Hepatocyte (in vitro differentiated cells): Measurements from ENCODE around the gene GSTM1. TPM values are rescaled to one million over a fixed set of nuclear protein-coding genes. Genes with fewer than 3 reads are reported as not detected.
A peak's percentile ranks its signal among the peaks of the same experiment; 100 is the strongest.

ENCODE experiments used
- DNase-seq: peaks from one replicate; pipeline ENCODE4 v3.0.0-alpha.2; 2016; ENCODE audit warnings: low spot score
- H2AFZ ChIP-seq: fragments of 200-600 bp; sonication (generic); 2 replicates; pipeline ENCODE4 v1.6.0; 2016; ENCODE audit warnings: antibody characterized with exemption, mild to moderate bottlenecking
- H3K27ac ChIP-seq: fragments of 200-600 bp; sonication (generic); 2 replicates; pipeline ENCODE4 v1.5.1; 2016; ENCODE audit warnings: mild to moderate bottlenecking
- H3K27me3 ChIP-seq: fragments of 200-600 bp; sonication (generic); 2 replicates; pipeline ENCODE4 v1.6.1; 2016
- H3K36me3 ChIP-seq: fragments of 200-600 bp; sonication (generic); replicated peaks from 2 replicates; pipeline ENCODE4 v1.5.1; 2016; ENCODE audit warnings: low read depth; ENCODE audit not compliant: insufficient read depth
- H3K4me1 ChIP-seq: fragments of 200-600 bp; sonication (generic); 2 replicates; pipeline ENCODE4 v1.5.1; 2016; ENCODE audit warnings: mild to moderate bottlenecking, moderate library complexity; ENCODE audit not compliant: insufficient read depth
- H3K4me2 ChIP-seq: fragments of 200-600 bp; sonication (generic); 2 replicates; pipeline ENCODE4 v1.6.0; 2016
- H3K4me3 ChIP-seq: fragments of 200-600 bp; sonication (generic); 2 replicates; pipeline ENCODE4 v1.5.1; 2016; ENCODE audit warnings: mild to moderate bottlenecking
- H3K79me2 ChIP-seq: fragments of 200-600 bp; sonication (generic); 2 replicates; pipeline ENCODE4 v1.6.0; 2017; ENCODE audit warnings: mild to moderate bottlenecking
- H3K9me2 ChIP-seq: fragments of 200-600 bp; sonication (generic); replicated peaks from 2 replicates; pipeline ENCODE4 v1.6.0; 2017; ENCODE audit warnings: mild to moderate bottlenecking; ENCODE audit not compliant: insufficient read depth
- H3K9me3 ChIP-seq: fragments of 200-600 bp; sonication (generic); 2 replicates; pipeline ENCODE4 v1.5.1; 2016; ENCODE audit warnings: low read depth, mild to moderate bottlenecking
- H4K20me1 ChIP-seq: fragments of 200-600 bp; sonication (generic); 2 replicates; pipeline ENCODE4 v1.6.0; 2016; ENCODE audit warnings: mild to moderate bottlenecking; ENCODE audit not compliant: insufficient read depth, poor library complexity, severe bottlenecking
- EZH2 ChIP-seq: fragments of 200-600 bp; sonication (generic); IDR thresholded peaks from 2 replicates; pipeline ENCODE4 v1.6.1; 2016; ENCODE audit warnings: antibody characterized with exemption, mild to moderate bottlenecking, borderline replicate concordance
- EZH2phosphoT487 ChIP-seq: fragments of 200-600 bp; sonication (generic); IDR thresholded peaks from one replicate; pipeline ENCODE4 v1.6.1; 2018; ENCODE audit warnings: antibody characterized with exemption, mild to moderate bottlenecking, low read depth, moderate library complexity; ENCODE audit not compliant: unreplicated experiment, severe bottlenecking
- WGBS: methylation state at CpG from one replicate; pipeline ENCODE4 v1.1.6; 2016; ENCODE audit warnings: low lambda C conversion rate; ENCODE audit errors: missing lambda C conversion rate; 5-methylcytosine and 5-hydroxymethylcytosine counted together
- polyA plus RNA-seq: library from polyadenylated mRNA; unstranded; fragments of >200 nt; fragmentation: Nextera tagmentation; extraction: Ambion mirVana; gene quantifications from 2 replicates; pipeline ENCODE4 v1.2.1, GENCODE V29; 2016
- total RNA-seq: library from RNA; depleted of rRNA; stranded (reverse); fragments of >200 nt; gene quantifications from 2 replicates; pipeline ENCODE4 v1.2.3, GENCODE V29; 2014
- TF ChIP-seq, protein P1 (sequence below): fragments of 200-600 bp; sonication (generic); IDR thresholded peaks from 2 replicates; pipeline ENCODE4 v1.5.1; 2016; ENCODE audit warnings: antibody characterized with exemption, mild to moderate bottlenecking; ENCODE audit not compliant: poor library complexity

The GSTM1 gene
- total and polyA plus RNA-seq, 2 experiments from 2014 or later, result 19.9 to 44.3 TPM

DNA sequence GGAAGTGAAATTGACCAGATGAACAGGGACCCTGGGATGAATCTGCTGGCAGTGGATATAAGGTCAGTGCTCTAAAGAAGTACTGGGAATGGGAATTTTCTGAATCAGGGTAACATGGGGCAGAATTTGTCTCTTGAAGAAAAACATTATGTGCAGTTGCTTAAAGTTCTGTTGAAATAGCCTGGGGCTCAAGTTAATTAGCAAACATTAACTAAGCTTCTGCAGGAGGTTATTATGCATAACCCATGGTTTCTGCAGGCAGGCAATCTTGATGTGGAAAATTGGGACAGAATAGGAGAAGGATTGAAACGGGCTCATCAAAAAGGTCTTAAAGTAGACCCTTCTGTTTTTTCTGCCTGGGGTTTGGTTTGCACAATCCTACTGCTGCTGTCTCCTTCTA lies 38.4 kb downstream of the GSTM1 start:
- 86% methylated on average over 1 of the region's 1 CpG for WGBS
- TF ChIP-seq EZH2, result no peak
- TF ChIP-seq, protein P1, sequence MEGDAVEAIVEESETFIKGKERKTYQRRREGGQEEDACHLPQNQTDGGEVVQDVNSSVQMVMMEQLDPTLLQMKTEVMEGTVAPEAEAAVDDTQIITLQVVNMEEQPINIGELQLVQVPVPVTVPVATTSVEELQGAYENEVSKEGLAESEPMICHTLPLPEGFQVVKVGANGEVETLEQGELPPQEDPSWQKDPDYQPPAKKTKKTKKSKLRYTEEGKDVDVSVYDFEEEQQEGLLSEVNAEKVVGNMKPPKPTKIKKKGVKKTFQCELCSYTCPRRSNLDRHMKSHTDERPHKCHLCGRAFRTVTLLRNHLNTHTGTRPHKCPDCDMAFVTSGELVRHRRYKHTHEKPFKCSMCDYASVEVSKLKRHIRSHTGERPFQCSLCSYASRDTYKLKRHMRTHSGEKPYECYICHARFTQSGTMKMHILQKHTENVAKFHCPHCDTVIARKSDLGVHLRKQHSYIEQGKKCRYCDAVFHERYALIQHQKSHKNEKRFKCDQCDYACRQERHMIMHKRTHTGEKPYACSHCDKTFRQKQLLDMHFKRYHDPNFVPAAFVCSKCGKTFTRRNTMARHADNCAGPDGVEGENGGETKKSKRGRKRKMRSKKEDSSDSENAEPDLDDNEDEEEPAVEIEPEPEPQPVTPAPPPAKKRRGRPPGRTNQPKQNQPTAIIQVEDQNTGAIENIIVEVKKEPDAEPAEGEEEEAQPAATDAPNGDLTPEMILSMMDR, result no peak
- TF ChIP-seq EZH2phosphoT487, result no peak
- H3K4me1 ChIP-seq, result peaks cover 10% of the 10 kb centered on the region

DNA sequence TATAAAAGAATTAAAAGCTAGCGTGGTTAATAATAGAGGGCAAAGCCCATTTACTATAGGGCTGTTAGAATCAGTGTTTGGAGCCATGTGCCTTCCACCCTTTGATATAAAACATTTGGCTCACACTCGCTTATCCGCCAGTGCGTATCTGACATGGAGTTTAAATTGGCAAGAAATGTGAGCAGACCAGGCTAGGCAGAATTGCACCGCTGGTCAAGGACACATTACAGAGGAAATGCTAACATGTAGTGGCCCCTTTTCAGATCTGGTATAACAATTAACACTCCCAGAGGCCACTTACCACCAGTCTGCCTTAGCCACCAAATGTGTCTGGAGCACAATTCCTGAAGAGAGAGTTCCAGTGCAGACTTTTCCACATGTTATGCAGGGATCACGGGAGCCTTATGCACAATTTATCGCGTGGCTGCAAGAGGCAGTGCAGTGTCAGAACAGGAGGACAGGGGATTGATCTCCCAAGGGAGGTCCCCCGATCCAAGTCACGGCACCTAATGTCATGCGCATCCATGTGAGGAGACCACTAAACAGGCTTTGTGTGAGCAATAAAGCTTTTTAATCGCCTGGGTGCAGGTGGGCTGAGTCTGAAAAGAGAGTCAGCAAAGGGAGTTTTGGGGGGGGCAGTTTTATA lies 39.2 kb downstream of the GSTM1 start:
- H2AFZ ChIP-seq, result no peak overlapping the region
- no peak overlapping the region for H3K27ac ChIP-seq
- no peaks in the 10 kb centered on the region for H3K27me3 ChIP-seq
- WGBS, result 94% methylated on average over 12 of the region's 12 CpGs
- H3K4me3 ChIP-seq, result no peak overlapping the region
- H3K4me1 ChIP-seq, result peaks cover 11% of the 10 kb centered on the region
- H3K36me3 ChIP-seq, result no peaks in the 10 kb centered on the region
- H3K4me2 ChIP-seq, result no peak overlapping the region
- H4K20me1 ChIP-seq, result no peaks in the 10 kb centered on the region
- TF ChIP-seq, protein P1, result no peak
- TF ChIP-seq EZH2 (no peak), EZH2phosphoT487 (no peak)
- H3K9me2 ChIP-seq, result no peaks in the 10 kb centered on the region
- no peaks in the 10 kb centered on the region for H3K9me3 ChIP-seq
- H3K79me2 ChIP-seq, result no peaks in the 10 kb centered on the region
- DNase-seq, result no peak

More for the DNA sequence above, 38.4 kb downstream of the GSTM1 start:
- Histone ChIP-seq H3K9me3 (no peaks in the 10 kb centered on the region), H3K27me3 (no peaks in the 10 kb centered on the region), H3K4me2 (peak overlapping the region; percentile 17), H3K27ac (peak overlapping the region; percentile 44), H3K79me2 (no peaks in the 10 kb centered on the region), H3K4me3 (no peak overlapping the region), H4K20me1 (no peaks in the 10 kb centered on the region), H3K9me2 (no peaks in the 10 kb centered on the region), H2AFZ (no peak overlapping the region), H3K36me3 (no peaks in the 10 kb centered on the region)
- DNase-seq, result no peak

DNA sequence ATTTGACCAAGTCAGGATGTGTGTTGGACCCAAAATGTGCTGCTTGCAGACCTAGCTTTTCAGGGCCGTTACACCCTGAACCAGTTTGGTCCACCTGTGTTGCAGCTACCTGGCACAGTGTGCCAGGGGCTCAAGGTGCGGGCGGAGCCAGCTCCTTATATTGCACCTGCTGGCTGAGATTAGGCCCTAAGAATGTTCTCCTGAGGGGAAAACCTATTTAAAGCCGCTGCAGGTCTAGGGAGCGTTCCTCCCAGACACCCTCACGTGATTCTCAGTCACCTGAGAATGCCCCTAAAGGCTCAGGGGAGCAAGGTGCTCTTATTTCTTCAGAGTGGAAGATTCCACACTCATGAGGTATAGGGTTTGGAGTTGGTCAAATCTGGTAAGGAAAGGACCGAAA lies 41.3 kb downstream of the GSTM1 start:
- 87% methylated on average over 7 of the region's 7 CpGs for WGBS
- Histone ChIP-seq H3K79me2 (peaks cover 2% of the 10 kb centered on the region), H2AFZ (no peak overlapping the region), H3K4me1 (peaks cover 20% of the 10 kb centered on the region), H3K9me3 (no peaks in the 10 kb centered on the region), H3K27me3 (no peaks in the 10 kb centered on the region), H3K4me3 (no peak overlapping the region), H3K27ac (no peak overlapping the region), H3K36me3 (no peaks in the 10 kb centered on the region), H3K9me2 (no peaks in the 10 kb centered on the region), H3K4me2 (no peak overlapping the region), H4K20me1 (no peaks in the 10 kb centered on the region)
- TF ChIP-seq, protein P1, result no peak
- TF ChIP-seq EZH2phosphoT487 (no peak), EZH2 (no peak)
- no peak for DNase-seq
